AG09309 (cell line): Measurements from ENCODE around the gene MAZ.
A peak's percentile ranks its signal among the peaks of the same experiment; 100 is the strongest.

Source experiments
- DNase-seq: peaks from one replicate; pipeline ENCODE4 v3.0.0-alpha.2; 2010; ENCODE audit warnings: low read depth
- H3K4me3 ChIP-seq: 2 replicates; pipeline ENCODE4 v1.5.1; 2011; ENCODE audit warnings: mild to moderate bottlenecking, low read depth, low read length, moderate library complexity; ENCODE audit not compliant: control insufficient read depth
- TF ChIP-seq, protein P1 (sequence below): IDR thresholded peaks from 2 replicates; pipeline ENCODE4 v1.5.1; 2011; ENCODE audit warnings: mild to moderate bottlenecking, low read depth, low read length, inconsistent platforms; ENCODE audit not compliant: insufficient read depth, control insufficient read depth; ENCODE audit errors: missing control alignments

Gene MAZ

GRCh38 chr16:29815032-29815721 is 8.8 kb downstream of the MAZ start:
- DNase-seq, result no peak
- TF ChIP-seq, protein P1, sequence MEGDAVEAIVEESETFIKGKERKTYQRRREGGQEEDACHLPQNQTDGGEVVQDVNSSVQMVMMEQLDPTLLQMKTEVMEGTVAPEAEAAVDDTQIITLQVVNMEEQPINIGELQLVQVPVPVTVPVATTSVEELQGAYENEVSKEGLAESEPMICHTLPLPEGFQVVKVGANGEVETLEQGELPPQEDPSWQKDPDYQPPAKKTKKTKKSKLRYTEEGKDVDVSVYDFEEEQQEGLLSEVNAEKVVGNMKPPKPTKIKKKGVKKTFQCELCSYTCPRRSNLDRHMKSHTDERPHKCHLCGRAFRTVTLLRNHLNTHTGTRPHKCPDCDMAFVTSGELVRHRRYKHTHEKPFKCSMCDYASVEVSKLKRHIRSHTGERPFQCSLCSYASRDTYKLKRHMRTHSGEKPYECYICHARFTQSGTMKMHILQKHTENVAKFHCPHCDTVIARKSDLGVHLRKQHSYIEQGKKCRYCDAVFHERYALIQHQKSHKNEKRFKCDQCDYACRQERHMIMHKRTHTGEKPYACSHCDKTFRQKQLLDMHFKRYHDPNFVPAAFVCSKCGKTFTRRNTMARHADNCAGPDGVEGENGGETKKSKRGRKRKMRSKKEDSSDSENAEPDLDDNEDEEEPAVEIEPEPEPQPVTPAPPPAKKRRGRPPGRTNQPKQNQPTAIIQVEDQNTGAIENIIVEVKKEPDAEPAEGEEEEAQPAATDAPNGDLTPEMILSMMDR, result no peak
- peak overlapping the region; percentile 91 for H3K4me3 ChIP-seq

DNA sequence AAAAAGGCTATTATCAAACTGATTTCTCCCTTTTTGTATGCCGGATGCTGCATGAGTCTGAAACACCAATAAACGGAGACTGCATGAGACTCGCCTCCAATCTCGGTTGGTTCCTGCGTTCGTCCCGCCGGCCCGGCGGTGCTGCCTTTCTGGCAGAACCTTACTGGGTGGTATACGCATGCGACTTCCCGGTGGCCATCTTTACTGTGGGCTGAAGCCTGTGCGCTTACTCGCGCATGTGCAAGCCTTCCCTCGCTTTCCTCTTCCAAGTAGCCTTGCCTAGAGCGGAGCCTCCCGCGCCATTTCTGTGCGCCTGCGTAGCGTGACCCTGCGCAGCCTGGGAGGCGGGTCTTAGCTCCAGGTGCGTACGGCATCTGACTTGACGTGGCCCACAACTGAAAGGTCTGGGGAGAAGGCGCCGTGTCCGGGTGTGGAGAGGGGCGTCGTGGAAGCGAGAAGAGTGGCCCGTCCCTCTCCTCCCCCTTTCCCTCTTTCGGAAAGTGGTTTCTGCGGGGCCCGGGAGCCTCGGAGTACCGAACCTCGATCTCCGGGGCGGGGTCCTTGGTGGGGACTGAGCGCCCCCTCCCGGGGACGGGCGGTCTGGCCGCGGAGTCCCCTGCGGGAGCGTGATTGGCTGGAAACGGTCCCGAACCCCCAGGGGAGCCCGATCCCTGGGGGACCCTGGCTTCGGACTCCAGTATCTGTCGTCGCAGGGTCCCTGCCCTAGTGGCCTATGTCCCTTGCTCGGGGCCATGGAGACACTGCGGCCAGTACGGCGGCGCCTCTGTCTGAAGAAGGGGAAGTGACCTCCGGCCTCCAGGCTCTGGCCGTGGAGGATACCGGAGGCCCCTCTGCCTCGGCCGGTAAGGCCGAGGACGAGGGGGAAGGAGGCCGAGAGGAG is 9.7 kb downstream of the MAZ start, which contains the start of gene PAGR1:
Gene PAGR1 (plus strand): TSS at position 360 of the 901 bp plus-strand sequence. CDS start 374 bp downstream, at position 734.
- TF ChIP-seq, protein P1, result peak; percentile 94
- DNase-seq, result peak; percentile 99
- peak within 1 kb of the TSS; percentile 91 for H3K4me3 ChIP-seq

GRCh38 chr16:29816694-29817441 is 10.5 kb downstream of the MAZ start:
- no peak for DNase-seq
- TF ChIP-seq, protein P1, result no peak
- H3K4me3 ChIP-seq, result peak overlapping the region; percentile 91

DNA sequence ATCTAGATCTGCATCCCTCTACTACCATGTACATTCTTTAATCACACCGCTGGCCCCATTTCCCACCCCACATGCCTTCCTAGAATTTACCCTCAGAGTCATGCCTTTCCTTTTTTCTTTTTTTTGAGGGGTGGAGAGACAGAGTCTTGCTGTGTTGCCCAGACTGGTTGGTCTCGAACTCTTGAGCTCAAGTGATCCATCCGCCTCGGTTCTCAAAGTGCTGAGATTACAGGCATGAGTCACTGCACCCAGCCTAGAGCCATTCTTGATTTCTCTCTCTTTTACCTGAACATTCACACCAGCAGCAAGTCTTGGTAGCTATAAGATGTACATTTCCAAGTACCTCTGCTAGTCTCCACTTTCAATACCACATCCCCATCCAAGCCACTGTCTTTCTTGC is 11.8 kb downstream of the MAZ start:
- TF ChIP-seq, protein P1, result no peak
- DNase-seq, result no peak
- no peak overlapping the region for H3K4me3 ChIP-seq

DNA sequence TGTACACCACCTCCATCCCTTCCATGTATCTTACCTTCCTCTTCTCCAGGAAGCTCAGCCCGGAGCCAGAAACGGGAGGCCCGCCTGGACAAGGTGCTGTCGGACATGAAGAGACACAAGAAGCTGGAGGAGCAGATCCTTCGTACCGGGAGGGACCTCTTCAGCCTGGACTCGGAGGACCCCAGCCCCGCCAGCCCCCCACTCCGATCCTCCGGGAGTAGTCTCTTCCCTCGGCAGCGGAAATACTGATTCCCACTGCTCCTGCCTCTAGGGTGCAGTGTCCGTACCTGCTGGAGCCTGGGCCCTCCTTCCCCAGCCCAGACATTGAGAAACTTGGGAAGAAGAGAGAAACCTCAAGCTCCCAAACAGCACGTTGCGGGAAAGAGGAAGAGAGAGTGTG is 13.2 kb downstream of the MAZ start:
- peak overlapping the region; percentile 93 for H3K4me3 ChIP-seq
- TF ChIP-seq, protein P1, result peak; percentile 12
- DNase-seq, result no peak

DNA sequence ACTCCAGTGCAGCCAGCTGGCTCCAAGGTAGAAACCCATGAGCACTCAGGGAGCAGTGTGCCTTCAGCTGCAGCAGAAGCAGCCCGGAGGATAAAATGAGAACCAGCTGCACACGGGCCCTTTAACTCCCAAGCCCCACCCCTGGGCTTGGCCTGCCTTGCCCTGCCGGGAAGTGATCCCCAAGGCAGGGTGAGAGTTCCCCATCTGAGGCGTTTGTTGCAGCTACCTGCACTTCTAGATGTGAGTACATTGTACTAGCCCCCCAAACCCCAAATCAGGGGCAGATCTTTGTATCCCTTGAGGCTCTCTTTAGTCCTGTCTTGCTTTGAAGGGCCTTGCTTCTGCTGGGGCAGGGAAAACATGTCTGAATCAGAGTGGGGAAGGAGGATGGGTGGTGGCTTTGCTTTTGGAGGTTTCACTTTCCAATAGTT is 14.0 kb downstream of the MAZ start, which contains the start of gene MVP:
Gene MVP (plus strand): TSS at position 192 of the 431 bp plus-strand sequence. CDS start 10,088 bp downstream, outside the sequence.
- DNase-seq, result no peak
- peak within 1 kb of the TSS; percentile 93 for H3K4me3 ChIP-seq
- TF ChIP-seq, protein P1, result no peak
